Keratinocyte (primary cell): Measurements from ENCODE around the gene THBS1. TPM values are rescaled to one million over a fixed set of nuclear protein-coding genes. Genes with fewer than 3 reads are reported as not detected.

ENCODE experiments used
- DNase-seq: peaks from one replicate; pipeline ENCODE4 v3.0.0-alpha.2; 2011; ENCODE audit warnings: low read depth, missing footprints, low spot score
- FAIRE-seq: peaks from 2 replicates; lab custom pipeline; 2011; peaks lifted over from hg19 to GRCh38; lab: Jason Lieb, UNC
- H2AFZ ChIP-seq: 2 replicates; pipeline ENCODE4 v1.6.0; 2012; ENCODE audit warnings: low read length, control low read depth, inconsistent platforms; ENCODE audit not compliant: control insufficient read depth
- H3K27ac ChIP-seq: 2 replicates; pipeline ENCODE4 v1.5.1; 2011; ENCODE audit warnings: low read length; ENCODE audit not compliant: control insufficient read depth, insufficient read depth
- H3K27me3 ChIP-seq: 3 replicates; pipeline ENCODE4 v1.6.0; 2011; ENCODE audit warnings: low read length; ENCODE audit not compliant: control insufficient read depth, insufficient read depth; ENCODE audit errors: extremely low read depth
- H3K36me3 ChIP-seq, 2 experiments: 2 replicates in 1 of 2; 3 replicates in 1 of 2; pipeline ENCODE4 v1.5.1; 2011; ENCODE audit warnings: low read length in 2 of 2, mild to moderate bottlenecking in 1 of 2; ENCODE audit not compliant: control insufficient read depth in 2 of 2, insufficient read depth in 2 of 2; ENCODE audit errors: extremely low read depth in 1 of 2
- H3K4me1 ChIP-seq: 3 replicates; pipeline ENCODE4 v1.5.1; 2011; ENCODE audit warnings: low read length; ENCODE audit not compliant: control insufficient read depth, insufficient read depth; ENCODE audit errors: extremely low read depth
- H3K4me2 ChIP-seq: 3 replicates; pipeline ENCODE4 v1.6.0; 2011; ENCODE audit warnings: low read depth, low read length; ENCODE audit not compliant: control insufficient read depth, insufficient read depth; ENCODE audit errors: extremely low read depth
- H3K4me3 ChIP-seq, 3 experiments: fragments of 200-600 bp in 1 of 3; sonication (generic) in 1 of 3; 2 replicates in 2 of 3; 3 replicates in 1 of 3; pipeline ENCODE4 v1.5.1; 2011 to 2016; ENCODE audit warnings: low read length in 3 of 3, mild to moderate bottlenecking in 3 of 3, control low read depth in 2 of 3, inconsistent platforms in 1 of 3, low read depth in 1 of 3, mixed read lengths in 1 of 3, mixed run types in 1 of 3, moderate library complexity in 1 of 3; ENCODE audit not compliant: control insufficient read depth in 2 of 3, insufficient read depth in 2 of 3; ENCODE audit errors: extremely low read depth in 1 of 3
- H3K79me2 ChIP-seq: 2 replicates; pipeline ENCODE4 v1.6.0; 2012; ENCODE audit warnings: low read length; ENCODE audit not compliant: control insufficient read depth, insufficient read depth
- H3K9ac ChIP-seq: 3 replicates; pipeline ENCODE4 v1.6.0; 2011; ENCODE audit warnings: low read length; ENCODE audit not compliant: control insufficient read depth, insufficient read depth; ENCODE audit errors: extremely low read depth
- H3K9me1 ChIP-seq: 3 replicates; pipeline ENCODE4 v1.6.0; 2011; ENCODE audit warnings: low read length; ENCODE audit not compliant: control insufficient read depth, insufficient read depth; ENCODE audit errors: extremely low read depth
- H3K9me3 ChIP-seq: 2 replicates; pipeline ENCODE4 v1.5.1; 2012; ENCODE audit warnings: low read depth, low read length; ENCODE audit not compliant: control insufficient read depth
- H4K20me1 ChIP-seq: 3 replicates; pipeline ENCODE4 v1.6.0; 2011; ENCODE audit warnings: low read length; ENCODE audit not compliant: control insufficient read depth, insufficient read depth; ENCODE audit errors: extremely low read depth
- EZH2 ChIP-seq: IDR thresholded peaks from one replicate; pipeline ENCODE4 v1.6.1; 2012; ENCODE audit warnings: inconsistent platforms, mild to moderate bottlenecking, low read length, moderate library complexity
- dilution Hi-C: fragments of 300-500 bp; cut with MboI; formaldehyde crosslinking; loops from one replicate; pipeline ENCODE4 v1.7.0; 2020; ENCODE audit warnings: low sequenced_read_pairs; ENCODE audit not compliant: extremely low pct_ligation_motif_present
- polyA plus RNA-seq, 5 experiments: library from polyadenylated mRNA; depleted of rRNA in 3 of 5; stranded (reverse) in 3 of 5; stranded (forward) in 1 of 5; unstranded in 1 of 5; fragments of >200 nt; gene quantifications; 1 replicate in 1 of 5; 2 replicates in 3 of 5; 3 replicates in 1 of 5; pipeline versions ENCODE4 v1.2.1 to v1.2.3, GENCODE V29; 2011 to 2012; ENCODE audit warnings: missing spikeins in 2 of 5, low read depth in 1 of 5, low replicate concordance in 1 of 5
- TF ChIP-seq, protein P1 (sequence below), 3 experiments: IDR thresholded peaks in 1 of 3; conservative IDR thresholded peaks in 1 of 3; optimal IDR thresholded peaks in 1 of 3; 2 replicates in 2 of 3; 3 replicates in 1 of 3; pipeline versions ENCODE3 to v1.5.1; 2011; ENCODE audit warnings: low read length in 3 of 3, mild to moderate bottlenecking in 3 of 3, moderate library complexity in 2 of 3, control low read depth in 1 of 3, inconsistent platforms in 1 of 3; ENCODE audit not compliant: insufficient read depth in 2 of 3; ENCODE audit errors: extremely low read depth in 1 of 3

Gene THBS1
- polyA plus RNA-seq, 1 donor (not counting 4 experiments of a cell fraction or from before 2014, with no cell fraction given), result 789 TPM

DNA sequence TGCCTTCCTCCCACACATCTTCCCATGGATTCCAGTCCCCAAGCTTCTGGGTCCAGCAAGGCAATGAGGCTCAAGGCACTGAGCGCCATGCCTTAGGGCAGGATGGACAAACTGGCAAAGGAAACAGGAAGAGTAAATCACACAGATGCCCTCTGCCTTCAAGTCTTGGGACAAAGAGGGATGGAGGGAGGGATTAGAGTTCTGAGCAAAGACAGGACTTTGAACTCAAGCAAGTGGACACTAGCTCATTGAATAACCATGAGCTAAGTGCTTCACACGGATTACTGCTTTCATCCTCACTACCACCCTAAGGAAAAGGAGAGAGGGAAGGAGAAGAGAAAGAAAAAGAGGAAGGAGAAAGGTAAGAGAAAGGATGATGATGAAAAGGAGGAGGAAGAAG, 7.6 kb upstream of the THBS1 start:
- Histone ChIP-seq H3K9me3 (no peaks in the 10 kb centered on the region), H3K4me1 (no peaks in the 10 kb centered on the region), H3K79me2 (no peaks in the 10 kb centered on the region), H3K4me3 (no peak overlapping the region), H3K27me3 (no peaks in the 10 kb centered on the region), H3K9me1 (no peaks in the 10 kb centered on the region), H2AFZ (no peak overlapping the region), H3K27ac (no peak overlapping the region), H4K20me1 (no peaks in the 10 kb centered on the region), H3K4me2 (no peak overlapping the region), H3K9ac (no peak overlapping the region), H3K36me3 (no peaks in the 10 kb centered on the region)
- FAIRE-seq (no peak), DNase-seq (no peak)
- TF ChIP-seq EZH2, result no peak
- TF ChIP-seq, protein P1, sequence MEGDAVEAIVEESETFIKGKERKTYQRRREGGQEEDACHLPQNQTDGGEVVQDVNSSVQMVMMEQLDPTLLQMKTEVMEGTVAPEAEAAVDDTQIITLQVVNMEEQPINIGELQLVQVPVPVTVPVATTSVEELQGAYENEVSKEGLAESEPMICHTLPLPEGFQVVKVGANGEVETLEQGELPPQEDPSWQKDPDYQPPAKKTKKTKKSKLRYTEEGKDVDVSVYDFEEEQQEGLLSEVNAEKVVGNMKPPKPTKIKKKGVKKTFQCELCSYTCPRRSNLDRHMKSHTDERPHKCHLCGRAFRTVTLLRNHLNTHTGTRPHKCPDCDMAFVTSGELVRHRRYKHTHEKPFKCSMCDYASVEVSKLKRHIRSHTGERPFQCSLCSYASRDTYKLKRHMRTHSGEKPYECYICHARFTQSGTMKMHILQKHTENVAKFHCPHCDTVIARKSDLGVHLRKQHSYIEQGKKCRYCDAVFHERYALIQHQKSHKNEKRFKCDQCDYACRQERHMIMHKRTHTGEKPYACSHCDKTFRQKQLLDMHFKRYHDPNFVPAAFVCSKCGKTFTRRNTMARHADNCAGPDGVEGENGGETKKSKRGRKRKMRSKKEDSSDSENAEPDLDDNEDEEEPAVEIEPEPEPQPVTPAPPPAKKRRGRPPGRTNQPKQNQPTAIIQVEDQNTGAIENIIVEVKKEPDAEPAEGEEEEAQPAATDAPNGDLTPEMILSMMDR (optimal IDR thresholded peaks at IDR 0.05 in 1 of 3, IDR thresholded peaks at IDR 0.05 in 1 of 3, conservative IDR thresholded peaks at IDR 0.05 in 1 of 3; ENCODE audit: extremely low read depth in 1 of 3, insufficient read depth in 2 of 3, low read length in 3 of 3), result no peak
- dilution Hi-C loops, result no loop called here

DNA sequence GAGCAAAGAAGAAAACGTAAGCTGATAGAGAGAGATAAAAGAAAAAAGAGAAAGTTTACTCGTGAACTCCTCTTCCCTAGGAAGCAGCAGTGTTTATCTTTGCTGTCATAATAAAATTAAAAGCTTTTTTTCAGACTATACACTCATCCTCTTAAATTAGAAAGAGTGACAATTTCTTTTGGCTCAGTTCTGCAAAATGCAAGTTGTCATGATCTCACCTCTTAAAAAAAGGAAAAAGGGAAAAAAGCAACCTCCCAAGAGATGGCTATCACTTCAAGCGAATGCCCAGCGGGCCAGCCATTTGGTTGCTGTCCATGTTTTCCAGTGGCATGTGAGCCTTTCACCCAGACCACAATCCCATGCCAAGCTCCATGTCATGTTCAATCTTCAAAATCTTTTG, 7.0 kb upstream of the THBS1 start:
- Histone ChIP-seq H3K79me2 (no peaks in the 10 kb centered on the region), H3K27ac (no peak overlapping the region), H3K36me3 (no peaks in the 10 kb centered on the region), H3K9me1 (no peaks in the 10 kb centered on the region), H3K27me3 (no peaks in the 10 kb centered on the region), H3K4me2 (no peak overlapping the region), H2AFZ (no peak overlapping the region), H3K9ac (no peak overlapping the region), H3K9me3 (no peaks in the 10 kb centered on the region), H3K4me3 (no peak overlapping the region), H3K4me1 (peaks cover 3% of the 10 kb centered on the region), H4K20me1 (no peaks in the 10 kb centered on the region)
- TF ChIP-seq, protein P1 (optimal IDR thresholded peaks at IDR 0.05 in 1 of 3, IDR thresholded peaks at IDR 0.05 in 1 of 3, conservative IDR thresholded peaks at IDR 0.05 in 1 of 3; ENCODE audit: extremely low read depth in 1 of 3, insufficient read depth in 2 of 3, low read length in 3 of 3), result no peak
- TF ChIP-seq EZH2, result no peak
- FAIRE-seq, result no peak
- dilution Hi-C loops, result no loop called here
- no peak for DNase-seq
